GM19239 (cell line): Measurements from ENCODE around the gene POLR1F.
"Not testable (repeated sequence)": the region's sequence is repeated elsewhere in the genome, so short reads cannot be mapped to it uniquely, and the experiment has no call there.

ENCODE experiments used
- DNase-seq: peaks from one replicate; pipeline ENCODE4 v3.0.0; 2011; ENCODE audit warnings: low spot score; ENCODE audit not compliant: insufficient read length
- FAIRE-seq: peaks from 2 replicates; lab custom pipeline; 2011; peaks lifted over from hg19 to GRCh38; lab: Jason Lieb, UNC

POLR1F gene, protein sequence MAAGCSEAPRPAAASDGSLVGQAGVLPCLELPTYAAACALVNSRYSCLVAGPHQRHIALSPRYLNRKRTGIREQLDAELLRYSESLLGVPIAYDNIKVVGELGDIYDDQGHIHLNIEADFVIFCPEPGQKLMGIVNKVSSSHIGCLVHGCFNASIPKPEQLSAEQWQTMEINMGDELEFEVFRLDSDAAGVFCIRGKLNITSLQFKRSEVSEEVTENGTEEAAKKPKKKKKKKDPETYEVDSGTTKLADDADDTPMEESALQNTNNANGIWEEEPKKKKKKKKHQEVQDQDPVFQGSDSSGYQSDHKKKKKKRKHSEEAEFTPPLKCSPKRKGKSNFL

DNA sequence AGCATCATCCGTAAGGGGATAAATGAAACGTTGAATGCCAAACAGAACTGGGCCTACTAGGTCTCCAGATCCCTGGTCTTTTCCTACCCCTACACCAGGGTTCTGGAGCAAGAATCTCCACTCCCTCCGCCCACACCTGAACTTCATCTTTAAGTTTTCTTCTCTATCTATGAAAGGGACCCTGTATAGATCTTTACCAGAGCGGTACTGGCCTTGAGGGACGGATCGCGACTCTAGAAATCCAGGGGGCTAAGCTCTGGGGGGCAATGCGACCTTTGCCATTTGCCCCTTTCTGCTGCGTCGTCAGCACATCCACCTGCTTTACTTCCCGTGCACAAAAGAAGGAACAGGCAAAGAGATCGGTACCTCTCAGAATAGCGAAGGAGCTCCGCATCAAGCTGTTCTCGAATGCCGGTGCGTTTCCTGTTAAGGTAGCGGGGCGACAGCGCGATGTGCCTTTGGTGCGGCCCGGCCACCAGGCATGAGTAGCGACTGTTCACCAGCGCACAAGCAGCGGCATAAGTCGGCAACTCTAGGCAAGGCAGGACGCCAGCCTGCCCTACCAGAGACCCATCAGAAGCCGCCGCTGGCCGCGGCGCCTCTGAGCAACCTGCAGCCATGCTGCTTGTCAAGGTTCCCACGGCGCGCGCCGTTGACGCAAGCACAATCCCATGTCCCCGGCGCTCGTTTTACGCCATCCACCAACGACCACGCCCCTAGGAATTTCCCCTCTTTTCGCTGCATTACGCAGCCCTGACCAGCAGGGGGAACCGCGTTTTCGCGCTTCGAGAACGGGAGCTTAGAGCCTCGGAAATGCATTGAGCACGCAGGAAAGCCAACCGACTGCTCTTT is at the start of gene POLR1F:
Gene POLR1F (minus strand): TSS at position 641 of the 852 bp plus-strand sequence. CDS start 21 bp downstream, at position 620.
- DNase-seq (peak; percentile 53), FAIRE-seq (peak; percentile 99)

DNA sequence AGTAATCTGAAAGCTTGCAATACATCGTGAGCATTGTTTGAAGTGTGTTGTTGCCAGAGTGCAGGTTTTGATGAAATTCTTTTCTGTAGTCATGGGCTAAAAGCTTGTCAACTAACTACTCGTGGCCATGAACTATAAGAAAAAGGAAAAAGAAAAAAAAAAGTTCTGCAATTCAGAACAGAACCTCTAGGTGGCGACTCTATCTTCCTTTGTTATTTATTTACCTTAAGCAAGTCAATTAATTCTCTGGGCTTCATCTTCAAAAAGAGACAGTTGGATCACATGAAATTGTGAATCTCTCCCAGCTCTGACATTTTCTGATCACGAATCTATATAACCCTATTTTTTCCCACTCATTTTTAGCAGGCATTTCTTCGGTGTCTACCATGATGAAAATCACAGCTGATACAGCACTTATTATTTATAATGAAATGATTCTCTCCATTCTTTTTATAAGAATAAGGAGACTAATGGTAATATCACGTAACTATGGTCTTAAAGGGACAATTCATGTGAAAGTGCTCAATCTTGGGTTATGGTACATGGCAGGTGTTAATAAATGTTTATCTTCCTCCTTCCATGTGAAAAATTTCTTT is 45.8 kb upstream of the POLR1F start:
- DNase-seq (peak; percentile 1), FAIRE-seq (peak; percentile 88)

DNA sequence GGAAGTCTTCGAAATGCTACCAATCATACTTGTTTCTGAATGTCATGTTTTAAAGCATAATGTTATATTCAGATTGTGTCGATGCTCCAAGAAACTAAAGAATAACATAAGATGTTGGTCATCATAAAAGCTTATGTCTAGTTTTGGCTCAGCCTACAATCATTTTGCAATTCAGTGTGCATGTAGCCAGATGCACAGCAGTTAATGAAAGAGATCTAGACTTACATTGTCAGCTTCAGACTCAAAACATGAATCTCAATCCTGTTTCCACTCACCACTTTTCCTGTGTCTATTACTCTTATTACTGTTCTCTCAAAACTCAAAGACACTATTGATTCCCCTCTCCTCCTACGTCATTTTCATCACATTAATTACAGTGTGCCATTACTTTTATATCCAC is 43.2 kb upstream of the POLR1F start:
- FAIRE-seq, result peak; percentile 37
- DNase-seq, result no peak

DNA sequence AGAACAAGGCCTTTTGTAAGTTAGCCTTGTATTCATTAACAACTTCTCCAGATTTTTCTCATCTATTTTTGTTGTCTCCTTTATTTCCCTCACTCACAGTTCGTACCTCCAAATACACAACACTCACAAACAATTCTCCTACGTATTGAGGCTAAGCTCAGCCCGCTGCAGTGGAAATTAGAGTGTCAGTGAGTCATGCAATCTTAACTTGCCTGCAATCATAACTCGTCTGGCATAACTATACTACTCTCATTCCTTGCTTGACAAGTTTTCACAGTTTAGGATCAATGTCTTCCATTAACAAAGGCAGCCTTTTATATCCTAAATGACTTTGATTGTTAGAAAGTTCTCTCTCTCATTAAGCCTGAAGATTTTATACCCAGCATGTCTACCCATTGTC is 40.8 kb upstream of the POLR1F start:
- FAIRE-seq (no peak), DNase-seq (no peak)

DNA sequence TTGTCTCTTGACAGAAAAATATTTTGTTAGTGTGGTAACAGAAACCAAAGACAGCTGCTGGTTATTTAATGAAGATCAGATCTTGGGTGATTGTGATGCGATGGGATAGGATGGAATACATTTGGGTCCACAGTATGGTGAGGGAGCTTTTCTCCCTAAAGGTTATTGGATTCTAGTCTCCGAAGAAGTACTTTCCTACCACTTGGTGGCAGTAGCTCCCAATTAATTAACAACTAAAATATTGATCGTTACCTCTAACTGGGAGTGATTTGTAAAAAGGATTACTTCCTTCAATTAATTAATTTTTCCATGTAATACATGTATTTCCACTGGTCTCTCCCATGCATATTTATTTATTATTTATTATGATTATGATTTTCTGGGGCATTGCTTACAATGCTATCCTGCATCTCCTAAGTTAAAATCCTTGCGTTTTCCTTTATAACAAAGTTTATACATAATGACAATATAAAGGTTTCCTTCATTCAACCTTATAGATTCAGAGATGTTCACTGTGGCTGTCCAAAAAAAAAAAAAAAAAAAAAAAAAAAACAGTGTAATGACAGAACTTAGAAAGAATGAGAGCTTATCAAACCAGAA is 39.0 kb upstream of the POLR1F start:
- DNase-seq (peak; percentile 10), FAIRE-seq (peak; percentile 23)

DNA sequence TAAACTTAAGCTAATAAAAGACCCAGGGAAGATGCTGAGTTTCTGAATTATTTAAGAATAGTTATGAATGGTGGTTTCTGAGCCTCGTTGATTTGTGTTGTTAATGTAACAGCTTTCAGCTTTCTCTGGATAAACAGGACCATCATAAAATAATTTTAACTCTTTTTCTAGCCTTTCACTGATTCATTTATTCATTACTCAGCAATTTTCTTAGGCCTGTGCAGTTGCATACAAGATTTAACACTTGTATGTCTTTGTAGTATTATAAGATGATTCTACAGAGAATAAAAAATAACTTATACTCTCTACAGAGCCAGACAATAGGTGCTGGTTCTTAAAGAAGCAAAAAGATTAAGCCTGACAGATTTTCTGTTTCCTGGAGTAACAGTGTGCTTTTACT is 35.2 kb upstream of the POLR1F start:
- DNase-seq (no peak), FAIRE-seq (no peak)

DNA sequence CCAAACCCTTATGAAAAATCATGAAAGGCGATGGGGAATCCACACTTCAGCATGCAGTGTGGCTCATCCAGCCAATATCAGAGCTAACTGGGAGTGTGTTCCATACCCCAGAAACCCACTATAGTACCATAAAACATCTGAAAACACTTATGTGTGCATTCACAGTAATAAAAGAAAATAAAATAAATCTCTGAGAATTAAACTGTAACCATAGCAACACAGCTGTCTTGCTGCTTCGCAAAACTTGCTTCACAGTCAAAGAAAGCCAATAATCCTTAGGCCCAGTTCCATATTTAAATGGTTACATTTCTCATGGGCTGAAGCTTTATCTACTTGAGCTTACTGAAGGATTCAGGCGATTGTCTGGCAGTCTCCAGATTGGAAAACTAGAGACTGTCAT is 19.9 kb upstream of the POLR1F start:
- DNase-seq, result no peak
- no peak for FAIRE-seq

DNA sequence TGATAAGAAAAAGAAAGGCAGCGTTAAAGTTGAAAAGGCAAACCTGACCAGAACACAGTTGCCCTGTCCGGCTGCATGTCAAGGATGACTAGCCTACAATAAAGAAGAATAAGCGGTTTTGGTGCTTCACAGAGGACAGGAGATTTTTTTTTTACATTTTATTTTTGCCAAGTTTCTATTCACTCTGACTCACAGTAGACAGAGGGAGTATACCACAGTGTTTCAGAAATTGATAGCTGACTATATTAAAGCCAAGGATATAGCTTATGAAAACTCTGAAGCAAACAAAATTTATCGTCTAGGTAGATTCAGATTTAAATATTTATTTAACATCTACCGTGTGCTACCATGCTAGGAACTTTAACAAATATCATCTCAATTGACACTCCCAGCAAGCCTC is 16.9 kb upstream of the POLR1F start:
- FAIRE-seq, result no peak
- DNase-seq, result no peak

DNA sequence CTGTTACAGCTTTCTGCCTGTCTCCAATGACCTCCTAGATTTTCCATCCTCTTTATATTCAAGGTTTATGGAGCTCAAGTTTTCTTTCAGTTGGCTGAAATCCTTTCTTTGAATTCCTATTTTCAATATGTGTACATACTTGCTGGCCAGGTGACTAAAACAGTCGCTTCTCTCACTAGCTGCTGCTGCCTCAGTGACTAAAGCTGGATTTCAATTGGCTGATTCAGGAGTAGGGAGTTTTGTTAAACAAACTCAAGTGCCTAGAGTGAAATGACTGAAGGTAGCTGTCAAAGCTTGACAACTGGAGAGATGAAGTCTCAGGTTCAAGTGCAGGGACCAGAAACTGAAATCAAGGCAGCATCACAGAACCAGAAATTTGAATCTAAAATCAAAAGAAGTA is 6.7 kb upstream of the POLR1F start:
- no peak for DNase-seq
- FAIRE-seq, result no peak

DNA sequence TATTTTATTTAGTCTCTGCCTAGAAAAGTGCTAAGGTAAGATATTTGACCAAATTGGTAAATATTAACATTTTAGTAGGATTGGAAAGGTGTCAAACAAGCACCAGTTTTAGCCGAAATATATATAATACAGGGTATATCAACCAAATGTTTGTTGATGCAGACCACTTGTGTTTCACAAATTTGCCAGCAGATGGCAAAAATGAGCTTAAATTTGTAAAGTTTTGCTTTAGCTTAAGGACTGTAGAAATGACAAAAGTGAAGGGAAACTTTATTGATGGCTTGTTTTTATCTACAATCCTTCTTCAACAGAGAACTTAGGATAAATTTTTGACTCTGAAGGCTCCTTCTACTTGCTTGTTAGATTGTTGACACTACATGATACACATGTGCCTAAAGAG is 4.8 kb upstream of the POLR1F start:
- no peak for DNase-seq
- FAIRE-seq, result peak; percentile 82

DNA sequence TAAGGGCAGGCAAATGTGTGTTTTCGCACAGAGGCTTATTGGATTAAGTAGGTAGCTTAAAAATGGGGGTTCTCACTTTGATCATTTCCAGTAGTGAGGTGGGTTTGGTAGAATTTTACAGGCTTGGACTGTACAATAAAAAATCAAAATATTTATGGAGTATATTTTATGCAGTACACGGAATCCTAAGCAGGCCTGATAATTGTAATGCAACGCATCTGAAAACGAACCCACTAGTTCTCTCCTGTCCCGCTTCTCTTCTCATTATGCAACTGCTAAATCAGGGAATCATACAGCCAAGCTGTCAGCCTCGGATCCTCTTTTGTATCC is 377 bp upstream of the POLR1F start:
- FAIRE-seq (no peak), DNase-seq (no peak)

DNA sequence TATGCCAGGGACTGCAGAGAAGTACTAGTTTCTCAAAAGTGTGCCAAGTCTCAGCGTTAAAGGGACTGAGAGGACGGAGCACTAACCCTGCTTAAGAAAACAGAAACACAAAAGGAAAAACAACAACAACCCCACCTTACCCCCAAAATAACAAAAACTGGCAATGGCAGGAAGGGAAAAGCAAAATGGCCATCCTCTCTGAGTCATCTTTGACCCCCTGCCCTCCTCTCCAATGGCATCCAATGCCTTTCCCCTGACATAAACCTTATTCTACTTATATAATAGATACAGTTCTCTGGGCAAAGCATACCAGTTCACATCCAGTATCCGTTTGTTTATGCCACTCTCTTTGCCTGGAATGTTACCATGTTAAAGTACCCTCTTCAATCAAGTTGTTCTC is 1.6 kb downstream of the POLR1F start:
- FAIRE-seq, result no peak
- no peak for DNase-seq

DNA sequence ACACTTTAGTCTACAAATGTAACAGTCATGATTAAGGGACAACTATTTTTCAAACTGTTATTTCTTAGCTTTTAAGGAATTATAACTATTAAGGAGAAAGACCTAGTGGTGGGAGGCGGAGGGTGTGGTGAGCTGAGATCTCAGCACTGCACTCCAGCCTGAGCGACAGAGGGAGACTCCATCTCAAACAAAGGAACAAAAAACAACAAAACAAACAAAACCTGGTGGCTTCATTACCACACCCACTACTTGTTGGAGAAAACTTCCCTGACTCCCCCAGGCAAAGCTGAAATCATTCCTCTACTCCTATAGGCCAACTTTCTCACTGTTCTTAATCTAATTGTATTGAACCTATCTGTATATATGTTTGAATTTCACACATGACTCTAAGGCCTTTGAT is 3.2 kb downstream of the POLR1F start:
- no peak for FAIRE-seq
- no peak for DNase-seq

DNA sequence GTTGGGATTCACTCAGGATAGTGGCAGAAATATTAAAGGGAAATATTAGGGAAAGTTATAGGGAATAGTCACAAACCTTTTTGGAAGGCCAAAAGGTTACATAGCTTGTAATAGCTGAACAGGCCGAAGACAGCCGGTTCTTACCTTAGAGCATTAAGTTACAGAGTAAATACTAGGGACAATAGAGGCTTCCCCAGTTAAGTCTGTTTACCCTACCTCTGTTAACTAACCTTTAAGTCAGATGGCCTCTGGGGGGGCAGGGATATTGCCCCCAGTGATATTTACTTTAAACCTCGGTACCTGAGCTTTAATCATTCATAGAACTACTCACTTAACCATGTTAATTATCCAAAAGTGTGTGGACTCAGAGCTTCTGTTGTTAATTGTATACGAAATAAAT is 7.4 kb downstream of the POLR1F start:
- DNase-seq (no peak), FAIRE-seq (no peak)

DNA sequence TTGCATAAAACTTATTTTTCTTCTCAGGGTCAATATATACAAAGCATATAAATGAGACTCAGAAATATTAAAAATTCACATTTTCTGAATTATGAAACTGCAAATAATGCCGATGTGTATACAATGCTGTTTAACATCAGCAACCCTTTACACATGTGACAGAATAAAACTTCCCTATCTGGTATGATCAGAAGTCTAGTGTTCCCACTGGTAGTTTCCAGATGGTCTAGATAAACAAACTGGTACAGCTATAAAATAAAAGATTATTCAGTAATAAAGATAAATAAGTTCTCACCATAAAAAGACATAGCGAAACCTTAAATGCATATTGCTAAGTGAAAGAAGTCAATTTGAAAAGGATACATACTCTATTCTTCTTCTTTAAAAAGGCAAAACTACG is 7.9 kb downstream of the POLR1F start:
- no peak for DNase-seq
- FAIRE-seq, result no peak

DNA sequence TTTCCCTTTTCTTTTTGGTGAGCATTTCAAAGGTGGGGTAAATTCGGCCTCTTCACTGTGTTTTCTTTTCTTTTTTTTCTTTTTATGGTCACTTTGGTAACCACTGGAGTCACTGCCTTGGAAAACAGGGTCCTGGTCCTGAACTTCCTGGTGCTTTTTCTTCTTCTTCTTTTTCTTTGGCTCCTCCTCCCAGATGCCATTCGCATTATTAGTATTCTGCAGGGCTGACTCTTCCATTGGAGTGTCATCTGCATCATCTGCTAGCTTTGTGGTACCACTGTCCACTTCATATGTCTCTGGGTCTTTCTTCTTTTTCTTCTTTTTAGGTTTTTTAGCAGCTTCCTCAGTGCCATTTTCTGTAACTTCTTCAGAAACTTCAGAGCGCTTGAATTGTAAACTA is 10.5 kb downstream of the POLR1F start:
- FAIRE-seq (no peak), DNase-seq (no peak)

DNA sequence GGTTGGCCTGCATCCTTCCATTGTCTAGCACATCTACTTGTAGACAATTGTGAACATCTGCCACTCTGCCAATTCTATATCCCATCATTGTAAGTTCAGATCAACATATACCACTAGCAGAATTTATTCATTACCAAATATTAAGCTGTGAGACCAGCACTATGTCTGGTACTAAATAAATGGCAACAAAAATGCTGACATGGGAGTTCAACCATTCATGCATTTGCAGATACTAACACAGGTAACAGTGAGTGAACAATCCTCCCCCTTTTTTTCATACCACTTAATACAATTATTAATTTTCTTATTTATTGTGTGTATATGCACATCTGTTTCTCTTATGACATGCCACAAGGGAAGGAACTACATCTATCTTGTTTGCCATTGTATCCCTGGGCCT is 11.9 kb downstream of the POLR1F start:
- DNase-seq, result no peak
- no peak for FAIRE-seq

DNA sequence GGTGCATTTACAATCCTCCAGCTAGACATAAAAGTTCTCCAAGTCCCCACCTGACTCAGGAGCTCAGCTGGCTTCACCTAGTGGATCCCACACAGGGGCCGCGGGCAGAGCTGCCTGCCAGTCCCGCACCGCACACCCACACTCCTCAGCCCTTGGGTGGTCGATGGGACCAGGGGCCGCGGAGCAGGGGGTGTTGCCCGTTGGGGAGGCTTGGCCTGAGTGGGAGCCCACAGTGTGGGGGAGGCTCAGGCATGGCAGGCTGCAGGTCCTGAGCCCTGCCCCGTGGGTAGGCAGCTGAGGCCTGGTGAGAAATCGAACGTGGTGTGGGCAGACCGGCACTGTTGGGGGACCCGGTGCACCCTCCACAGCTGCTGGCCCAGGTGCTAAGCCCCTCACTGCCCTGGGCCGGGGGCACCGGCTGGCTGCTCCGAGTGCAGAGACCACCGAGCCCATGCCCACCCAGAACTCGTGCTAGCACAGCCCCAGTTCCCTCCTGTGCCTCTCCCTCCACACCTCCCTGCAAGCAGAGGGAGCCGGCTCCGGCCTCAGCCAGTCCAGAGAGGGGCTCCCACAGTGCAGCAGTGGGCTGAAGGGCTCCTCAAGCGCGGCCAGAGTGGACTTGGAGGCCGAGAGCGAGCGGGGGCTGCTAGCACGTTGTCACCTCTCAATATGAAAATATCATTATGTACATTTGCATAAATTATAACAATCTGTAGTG is 16.6 kb downstream of the POLR1F start:
- FAIRE-seq, result no peak
- no peak for DNase-seq

DNA sequence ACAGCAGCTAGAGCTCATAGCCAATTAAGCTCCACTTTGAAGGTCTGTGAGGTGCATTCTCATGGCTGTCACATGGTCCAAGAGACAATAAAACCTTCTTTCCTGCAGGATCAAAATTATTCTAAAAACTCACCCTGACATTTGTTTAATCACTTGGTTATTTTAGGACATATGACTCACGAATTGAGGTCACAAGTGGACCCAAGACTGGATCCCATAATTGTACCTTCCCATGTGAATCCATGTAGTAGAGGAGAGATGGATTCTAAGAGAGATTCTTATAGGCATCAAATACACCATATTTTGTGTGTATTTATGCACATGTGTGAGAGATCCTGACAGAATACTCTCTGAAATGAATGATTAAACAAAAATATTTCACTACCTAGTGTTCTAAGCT is 18.1 kb downstream of the POLR1F start:
- FAIRE-seq (no peak), DNase-seq (no peak)

DNA sequence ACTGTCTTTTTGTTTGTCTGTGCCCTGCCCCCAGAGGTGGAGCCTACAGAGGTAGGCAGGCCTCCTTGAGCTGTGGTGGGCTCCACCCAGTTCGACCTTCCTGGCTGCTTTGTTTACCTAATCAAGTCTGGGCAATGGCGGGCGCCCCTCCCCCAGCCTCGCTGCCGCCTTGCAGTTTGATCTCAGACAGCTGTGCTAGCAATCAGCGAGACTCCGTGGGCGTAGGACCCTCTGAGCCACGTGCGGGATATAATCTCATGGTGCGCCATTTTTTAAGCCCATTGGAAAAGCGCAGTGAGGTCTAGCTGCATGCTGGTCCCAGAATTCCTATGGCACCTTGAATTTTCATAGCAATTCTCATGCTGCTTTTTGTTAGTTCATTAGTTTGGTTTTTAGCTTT is 19.7 kb downstream of the POLR1F start:
- DNase-seq, FAIRE-seq: not testable (repeated sequence)
